ENCODE results near the gene ING3. TPM values are rescaled to one million over a fixed set of nuclear protein-coding genes. Genes with fewer than 3 reads are reported as not detected.

ING3 gene
- total RNA-seq, 1 donor from 2014 or later, result 6.8 TPM

GRCh38 chr7:121026159-121026558 is 75.6 kb downstream of the ING3 start:
- no peak for TF ChIP-seq CTCF (IDR thresholded peaks at IDR 0.05)
- H3K27ac ChIP-seq, result peak overlapping the region; percentile 74 to 77
- intact Hi-C loops (cut with DNase I), result loop anchor here (5.0 kb wide), 1 partner anchor 39 kb away; the partner anchor contains the start of gene CPED1
- H3K4me3 ChIP-seq, result no peak overlapping the region
- H3K4me1 ChIP-seq, result peaks cover 5 to 29% of the 10 kb centered on the region in 2 donors
- H3K9me3 ChIP-seq, result no peaks in the 10 kb centered on the region
- no peaks in the 10 kb centered on the region for H3K36me3 ChIP-seq
- no peaks in the 10 kb centered on the region for H3K27me3 ChIP-seq
- no peak for DNase-seq (ENCODE audit: low spot score in 2 of 2)

GRCh38 chr7:121026577-121027111 is 76.1 kb downstream of the ING3 start:
- intact Hi-C loops (cut with DNase I), result loop anchor here (5.0 kb wide), 1 partner anchor 39 kb away; the partner anchor contains the start of gene CPED1
- no peak for TF ChIP-seq CTCF (IDR thresholded peaks at IDR 0.05)
- no peaks in the 10 kb centered on the region for H3K27me3 ChIP-seq
- no peaks in the 10 kb centered on the region for H3K36me3 ChIP-seq
- H3K9me3 ChIP-seq, result no peaks in the 10 kb centered on the region
- no peak for DNase-seq (ENCODE audit: low spot score in 2 of 2)
- H3K4me3 ChIP-seq, result no peak overlapping the region
- peak overlapping the region; percentile 38 to 74 for H3K27ac ChIP-seq
- peaks cover 5 to 26% of the 10 kb centered on the region in 2 donors for H3K4me1 ChIP-seq

Other genes with a start within 250 kb of the ING3 start
- gene TSPAN12, start 92.6 kb upstream of the ING3 start, total RNA-seq, result 28.9 TPM
- gene CPED1, start 37.9 kb downstream of the ING3 start, total RNA-seq, result 69.5 TPM

Measured in ascending aorta (tissue), 2 donors.